GM12892 (cell line): Measurements from ENCODE around the gene CFAP53.
"Not testable (repeated sequence)": the region's sequence is repeated elsewhere in the genome, so short reads cannot be mapped to it uniquely, and the experiment has no call there.

Source experiments
- POLR2AphosphoS5 ChIP-seq: IDR thresholded peaks from 2 replicates; pipeline ENCODE4 v1.6.1; 2011; ENCODE audit warnings: low read depth, low read length, control low read depth
- TAF1 ChIP-seq: IDR thresholded peaks from 2 replicates; pipeline ENCODE4 v1.6.1; 2011; ENCODE audit warnings: low read depth, mild to moderate bottlenecking, control low read depth, low read length, borderline replicate concordance

DNA sequence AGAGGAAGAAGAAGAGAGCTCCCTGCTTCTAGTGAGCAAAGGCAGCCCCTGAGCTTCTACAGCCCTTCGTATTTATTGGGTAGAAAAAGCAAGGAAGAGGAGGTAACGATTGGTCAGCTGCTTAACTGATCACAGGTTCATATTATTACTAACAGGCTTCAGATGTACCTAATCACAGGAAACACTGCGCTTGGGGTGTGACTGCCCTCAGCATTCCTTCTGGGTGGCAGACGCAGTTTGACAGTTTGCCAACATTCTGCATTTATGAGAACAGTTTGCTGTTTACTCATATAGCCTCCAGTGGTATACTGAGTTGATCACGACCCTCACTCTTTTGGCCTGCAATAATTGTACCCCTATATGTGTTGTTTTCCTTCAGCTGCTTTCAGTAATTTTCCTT is 42.6 kb upstream of the CFAP53 start:
- not testable (repeated sequence) for TF ChIP-seq TAF1, POLR2AphosphoS5
